IMR-90 (cell line): ENCODE measurements around the gene SORBS1. TPM values are rescaled to one million over a fixed set of nuclear protein-coding genes. Genes with fewer than 3 reads are reported as not detected.

Source experiments
- ATAC-seq: fragments of 200-7000 bp; cut with Tn5 transposase; 2 replicates; pipeline ENCODE4 v1.9.1; 2020; ENCODE audit warnings: low read depth, mild to moderate bottlenecking, moderate library complexity
- BruUV-seq: library from RNA; stranded (reverse); fragments of 400-500 nt; replicated peaks from 2 replicates; lab custom pipeline; 2021; lab: Mats Ljungman, UMichigan
- CTCF ChIA-PET: fragments of 300-600 bp; formaldehyde crosslinking; extraction: SDS; loops from one replicate; lab custom pipeline; 2021; ENCODE audit warnings: antibody characterized with exemption; lab: Yijun Ruan, JAX
- POLR2A ChIA-PET: fragments of 300-600 bp; sonication (Branson Sonifier 250); formaldehyde crosslinking; loops from one replicate; lab custom pipeline; 2022; ENCODE audit warnings: antibody characterized with exemption; ENCODE audit not compliant: unreplicated experiment; lab: Charles Lee
- DNase-seq: peaks from one replicate; pipeline ENCODE4 v3.0.0; 2013
- H2AFZ ChIP-seq: replicated peaks from 2 replicates; pipeline ENCODE3; 2013; ENCODE audit warnings: low read length, mild to moderate bottlenecking; ENCODE audit not compliant: poor library complexity
- H2AK5ac ChIP-seq: 2 replicates; pipeline ENCODE4 v1.6.1; 2013; ENCODE audit warnings: low read depth, low read length, inconsistent platforms
- H2AK9ac ChIP-seq: replicated peaks from 2 replicates; pipeline ENCODE3; 2013; ENCODE audit warnings: mild to moderate bottlenecking, low read depth, low read length, moderate library complexity; ENCODE audit not compliant: poor library complexity
- H2BK120ac ChIP-seq: 2 replicates; pipeline ENCODE4 v1.6.1; 2013; ENCODE audit warnings: low read depth, low read length, inconsistent platforms
- H2BK15ac ChIP-seq: 3 replicates; pipeline ENCODE4 v1.6.1; 2013; ENCODE audit warnings: low read depth, low read length, inconsistent platforms
- H2BK20ac ChIP-seq: 2 replicates; pipeline ENCODE4 v1.6.1; 2013; ENCODE audit warnings: low read depth, mild to moderate bottlenecking, inconsistent platforms, low read length, moderate library complexity
- H2BK5ac ChIP-seq: 2 replicates; pipeline ENCODE4 v1.6.1; 2013; ENCODE audit warnings: mild to moderate bottlenecking, low read depth, low read length, inconsistent platforms; ENCODE audit not compliant: poor library complexity, severe bottlenecking
- H3K14ac ChIP-seq: replicated peaks from 2 replicates; pipeline ENCODE4 v1.6.1; 2013; ENCODE audit warnings: low read depth, low read length, inconsistent platforms
- H3K18ac ChIP-seq: 2 replicates; pipeline ENCODE4 v1.6.1; 2013; ENCODE audit warnings: low read depth, low read length, control low read depth
- H3K23ac ChIP-seq: 2 replicates; pipeline ENCODE4 v1.6.1; 2013; ENCODE audit warnings: low read depth, low read length, inconsistent platforms
- H3K27ac ChIP-seq: 2 replicates; pipeline ENCODE4 v1.5.1; 2013; ENCODE audit warnings: mild to moderate bottlenecking, control low read depth, low read length; ENCODE audit not compliant: insufficient read depth
- H3K27me3 ChIP-seq: 2 replicates; pipeline ENCODE4 v1.6.1; 2013; ENCODE audit warnings: low read length; ENCODE audit not compliant: control insufficient read depth, insufficient read depth
- H3K36me3 ChIP-seq: 2 replicates; pipeline ENCODE4 v1.6.1; 2013; ENCODE audit warnings: low read length, mixed read lengths; ENCODE audit not compliant: control insufficient read depth, insufficient read depth
- H3K4ac ChIP-seq: 2 replicates; pipeline ENCODE4 v1.6.1; 2013; ENCODE audit warnings: low read depth, low read length, inconsistent platforms
- H3K4me1 ChIP-seq: 2 replicates; pipeline ENCODE4 v1.6.1; 2013; ENCODE audit warnings: low read length, mixed read lengths; ENCODE audit not compliant: control insufficient read depth, insufficient read depth
- H3K4me2 ChIP-seq: 2 replicates; pipeline ENCODE4 v1.6.1; 2013; ENCODE audit warnings: low read depth, mild to moderate bottlenecking, control low read depth, low read length, moderate library complexity
- H3K4me3 ChIP-seq: 2 replicates; pipeline ENCODE4 v1.5.1; 2013; ENCODE audit warnings: low read depth, mild to moderate bottlenecking, control low read depth, low read length, moderate library complexity; ENCODE audit not compliant: insufficient read depth
- H3K56ac ChIP-seq: 2 replicates; pipeline ENCODE4 v1.6.1; 2013; ENCODE audit warnings: low read length, inconsistent platforms; ENCODE audit not compliant: insufficient read depth; ENCODE audit errors: extremely low read depth
- H3K79me1 ChIP-seq, 2 experiments: 2 replicates each; pipeline ENCODE4 v1.6.1; 2013; ENCODE audit warnings: low read length in 2 of 2, inconsistent platforms in 1 of 2, low read depth in 1 of 2
- H3K9ac ChIP-seq: 2 replicates; pipeline ENCODE4 v1.6.1; 2013; ENCODE audit warnings: low read depth, low read length, control low read depth
- H3K9me1 ChIP-seq: 2 replicates; pipeline ENCODE4 v1.6.1; 2013; ENCODE audit warnings: low read length, inconsistent platforms; ENCODE audit not compliant: insufficient read depth
- H3K9me3 ChIP-seq: 2 replicates; pipeline ENCODE4 v1.6.1; 2013; ENCODE audit warnings: low read length; ENCODE audit not compliant: control insufficient read depth, insufficient read depth
- H4K20me1 ChIP-seq: 2 replicates; pipeline ENCODE4 v1.6.1; 2013; ENCODE audit warnings: low read length, inconsistent platforms; ENCODE audit not compliant: insufficient read depth
- H4K5ac ChIP-seq: 2 replicates; pipeline ENCODE4 v1.6.1; 2013; ENCODE audit warnings: mild to moderate bottlenecking, low read depth, low read length, control low read depth
- H4K8ac ChIP-seq, 2 experiments: 2 replicates each; pipeline ENCODE4 v1.6.1; 2013; ENCODE audit warnings: low read depth in 2 of 2, low read length in 2 of 2, control low read depth in 1 of 2, inconsistent platforms in 1 of 2
- H4K91ac ChIP-seq: 2 replicates; pipeline ENCODE4 v1.6.1; 2013; ENCODE audit warnings: low read depth, low read length, inconsistent platforms; ENCODE audit not compliant: insufficient read depth
- CEBPB ChIP-seq: IDR thresholded peaks from 2 replicates; pipeline ENCODE4 v1.6.1; 2012; ENCODE audit warnings: low read depth, low read length, improper control_type of control experiment
- CTCF ChIP-seq: conservative IDR thresholded peaks from 2 replicates; pipeline ENCODE4 v1.5.1; 2012; ENCODE audit warnings: mild to moderate bottlenecking, low read depth, low read length, improper control_type of control experiment
- FOS ChIP-seq: fragments of 150-350 bp; IDR thresholded peaks from 2 replicates; pipeline ENCODE4 v1.6.1; 2016; ENCODE audit warnings: low read depth, low read length
- MAFK ChIP-seq: IDR thresholded peaks from 2 replicates; pipeline ENCODE4 v1.6.1; 2012; ENCODE audit warnings: low read depth, low read length, improper control_type of control experiment
- MXI1 ChIP-seq: IDR thresholded peaks from 2 replicates; pipeline ENCODE4 v1.6.1; 2012; ENCODE audit warnings: low read depth, mild to moderate bottlenecking, low read length, moderate library complexity, borderline replicate concordance
- NFE2L2 ChIP-seq: fragments of 150-350 bp; IDR thresholded peaks from 2 replicates; pipeline ENCODE4 v1.6.1; 2016; ENCODE audit warnings: low read depth, mild to moderate bottlenecking, low read length
- POLR2A ChIP-seq: IDR thresholded peaks from 2 replicates; pipeline ENCODE4 v1.6.1; 2012; ENCODE audit warnings: mild to moderate bottlenecking, low read depth, low read length
- RAD21 ChIP-seq: IDR thresholded peaks from 2 replicates; pipeline ENCODE4 v1.6.1; 2012; ENCODE audit warnings: low read length, improper control_type of control experiment
- RCOR1 ChIP-seq: IDR thresholded peaks from 2 replicates; pipeline ENCODE4 v1.6.1; 2012; ENCODE audit warnings: mild to moderate bottlenecking, low read length, improper control_type of control experiment; ENCODE audit not compliant: insufficient replicate concordance
- RFX5 ChIP-seq: IDR thresholded peaks from 2 replicates; pipeline ENCODE4 v1.8.0; 2012; ENCODE audit warnings: low read depth, mild to moderate bottlenecking, low read length, moderate library complexity
- USF2 ChIP-seq: fragments of 150-350 bp; IDR thresholded peaks from 2 replicates; pipeline ENCODE4 v1.6.1; 2017; ENCODE audit warnings: mild to moderate bottlenecking, antibody characterized with exemption, low read length, low read depth
- WGBS, 2 experiments: methylation state at CpG; one replicate each; pipeline versions ENCODE4 v1.1.5 to v1.1.7; 2013; ENCODE audit warnings: missing lambda C conversion rate in 2 of 2; ENCODE audit not compliant: insufficient read length in 1 of 2; ENCODE audit errors: extremely low coverage in 2 of 2; 5-methylcytosine and 5-hydroxymethylcytosine counted together
- dilution Hi-C: fragments of 300-500 bp; cut with HindIII; formaldehyde crosslinking; loops from one replicate; pipeline ENCODE4 v1.14.3; 2018; ENCODE audit warnings: low sequenced_read_pairs; ENCODE audit not compliant: unreplicated experiment
- in situ Hi-C: fragments of 300-500 bp; cut with MboI; formaldehyde crosslinking; loops from 3 replicates; pipeline ENCODE4 v1.14.3; 2019; ENCODE audit warnings: low sequenced_read_pairs, inconsistent platforms, mixed read lengths
- intact Hi-C: fragments of 100-400 bp; cut with micrococcal nuclease; formaldehyde crosslinking; loops from 2 replicates; pipeline ENCODE4 v1.10.0; 2022
- polyA plus RNA-seq, 3 experiments: library from polyadenylated mRNA; depleted of rRNA; stranded (reverse); fragments of >200 nt; gene quantifications; 2 replicates each; pipeline ENCODE4 v1.2.3, GENCODE V29; 2012; ENCODE audit warnings: low replicate concordance in 1 of 3
- total RNA-seq: library from RNA; depleted of rRNA; stranded (reverse); fragments of >200 nt; gene quantifications from 2 replicates; pipeline ENCODE4 v1.2.3, GENCODE V29; 2012
- TF ChIP-seq, protein P1 (sequence below): fragments of 150-350 bp; IDR thresholded peaks from 2 replicates; pipeline ENCODE4 v1.6.1; 2016; ENCODE audit warnings: low read depth, mild to moderate bottlenecking, low read length, moderate library complexity, borderline replicate concordance

SORBS1 gene
- total and polyA plus RNA-seq, 2 of the 4 experiments (the other 2 are of a cell fraction): 0.18 to 0.32 TPM

- no peak overlapping the region for H3K56ac ChIP-seq
- H3K23ac ChIP-seq: no peak overlapping the region
- H2AFZ ChIP-seq: no peak overlapping the region
- H3K4me3 ChIP-seq: no peak overlapping the region
- POLR2A ChIA-PET: no interaction called here
- H4K91ac ChIP-seq: no peak overlapping the region
- H3K9ac ChIP-seq: no peak overlapping the region
- H3K79me1 ChIP-seq: no peaks in the 10 kb centered on the region
- no peak overlapping the region for H2AK9ac ChIP-seq
- in situ Hi-C loops (no loop called here), intact Hi-C loops (no loop called here), dilution Hi-C loops (no loop called here)
- 0 out of 3 replicates have a peak overlapping the region, but pooled peaks have one; percentile 60 for H2BK15ac ChIP-seq
- H3K14ac ChIP-seq: no peak overlapping the region
- H4K20me1 ChIP-seq: peaks cover 3% of the 10 kb centered on the region; the same call in 1 of the 2 replicates
- no peak overlapping the region for H2BK5ac ChIP-seq
- ATAC-seq (no peak), DNase-seq (no peak)
- H3K9me1 ChIP-seq: peaks cover 9% of the 10 kb centered on the region
- H3K4ac ChIP-seq: peak overlapping the region; percentile 34
- H3K36me3 ChIP-seq: no peaks in the 10 kb centered on the region
- peaks cover 15% of the 10 kb centered on the region for H3K4me1 ChIP-seq
- no peak overlapping the region for H3K4me2 ChIP-seq
- H3K27me3 ChIP-seq: no peaks in the 10 kb centered on the region
- no peak overlapping the region for H3K18ac ChIP-seq
- no peaks in the 10 kb centered on the region for H3K9me3 ChIP-seq
- no peak overlapping the region for H3K27ac ChIP-seq
- BruUV-seq: no TSS peak
- TF ChIP-seq, protein P1, sequence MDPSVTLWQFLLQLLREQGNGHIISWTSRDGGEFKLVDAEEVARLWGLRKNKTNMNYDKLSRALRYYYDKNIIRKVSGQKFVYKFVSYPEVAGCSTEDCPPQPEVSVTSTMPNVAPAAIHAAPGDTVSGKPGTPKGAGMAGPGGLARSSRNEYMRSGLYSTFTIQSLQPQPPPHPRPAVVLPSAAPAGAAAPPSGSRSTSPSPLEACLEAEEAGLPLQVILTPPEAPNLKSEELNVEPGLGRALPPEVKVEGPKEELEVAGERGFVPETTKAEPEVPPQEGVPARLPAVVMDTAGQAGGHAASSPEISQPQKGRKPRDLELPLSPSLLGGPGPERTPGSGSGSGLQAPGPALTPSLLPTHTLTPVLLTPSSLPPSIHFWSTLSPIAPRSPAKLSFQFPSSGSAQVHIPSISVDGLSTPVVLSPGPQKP: no peak
- TF ChIP-seq MXI1 (no peak), FOS (no peak), CEBPB (no peak), RAD21 (no peak), POLR2A (no peak), CTCF (no peak), RFX5 (no peak), NFE2L2 (no peak), USF2 (no peak), MAFK (no peak), RCOR1 (no peak)
- no CpG with 5 or more reads among the region's 4 CpGs for WGBS, 2 experiments
- no peak overlapping the region; the same call in 1 of the 2 replicates for H2AK5ac ChIP-seq
- peak overlapping the region; percentile 39; the same call in 1 of the 2 replicates for H2BK20ac ChIP-seq
- CTCF ChIA-PET: interaction anchor here (1.2 kb wide), 1 partner anchor 16 kb away, joined by 4 read pairs; no protein-coding TSS in a partner anchor
- H4K8ac ChIP-seq: no peak overlapping the region
- no peak overlapping the region for H4K5ac ChIP-seq
- peak overlapping the region; percentile 28; the same call in 1 of the 2 replicates for H2BK120ac ChIP-seq
Measured at GRCh38 chr10:95304463-95304862, 256.7 kb downstream of the SORBS1 start.
